CD4-positive, alpha-beta T cell treated with Interleukin-1 beta for 1 hour (primary cell): ENCODE results near the gene KRT20.
"Not testable (repeated sequence)": the region's sequence is repeated elsewhere in the genome, so short reads cannot be mapped to it uniquely, and the experiment has no call there.

Source experiments
- DNase-seq, 2 donors: peaks; one replicate each; pipeline ENCODE4 v3.0.0-alpha.2; 2020 to 2022

KRT20 gene

DNA sequence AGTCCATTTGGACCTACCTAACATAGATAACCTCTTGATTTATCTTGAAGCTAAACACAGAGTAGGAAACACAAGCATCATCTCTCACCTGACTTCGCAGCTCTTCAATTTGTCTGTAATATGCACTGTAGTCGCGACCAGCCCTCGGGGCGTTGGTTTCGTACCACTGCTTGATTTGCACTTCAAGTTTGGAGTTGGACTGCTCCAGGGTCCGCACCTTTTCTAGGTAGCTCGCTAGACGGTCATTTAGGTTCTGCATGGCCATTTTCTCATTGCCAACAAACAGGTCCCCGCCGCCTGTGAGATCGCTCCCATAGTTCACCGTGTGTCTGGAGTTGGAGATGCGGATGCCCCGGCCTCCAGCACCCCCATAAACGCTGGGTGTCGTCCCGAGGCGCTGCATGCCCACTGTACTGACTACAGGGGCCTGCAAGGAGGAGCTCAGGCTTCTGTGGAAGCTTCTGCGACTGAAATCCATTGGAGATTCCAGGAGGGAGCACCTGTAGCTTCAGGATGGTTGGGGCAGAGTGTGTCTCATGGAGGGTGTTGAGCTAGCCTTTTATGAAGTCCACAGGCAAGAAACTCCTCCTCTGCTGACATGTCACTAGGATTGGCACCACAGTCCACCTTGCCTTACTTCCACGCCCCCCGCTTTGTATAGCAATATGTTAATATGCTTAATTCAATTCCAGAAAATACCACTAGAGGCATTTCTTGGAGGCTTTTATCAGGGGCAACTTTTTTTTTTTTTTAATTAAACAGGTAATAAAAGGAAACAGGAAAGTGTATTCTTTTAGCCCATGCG lies at the start of gene KRT20:
Gene KRT20, minus strand, starts transcription at position 535 of the 805 bp plus-strand sequence. Its CDS starts 57 bp downstream, at position 478.
- DNase-seq, result no peak

GRCh38 chr17:40932608-40933007 lies 47.6 kb upstream of the KRT20 start:
- DNase-seq, result no peak

DNA sequence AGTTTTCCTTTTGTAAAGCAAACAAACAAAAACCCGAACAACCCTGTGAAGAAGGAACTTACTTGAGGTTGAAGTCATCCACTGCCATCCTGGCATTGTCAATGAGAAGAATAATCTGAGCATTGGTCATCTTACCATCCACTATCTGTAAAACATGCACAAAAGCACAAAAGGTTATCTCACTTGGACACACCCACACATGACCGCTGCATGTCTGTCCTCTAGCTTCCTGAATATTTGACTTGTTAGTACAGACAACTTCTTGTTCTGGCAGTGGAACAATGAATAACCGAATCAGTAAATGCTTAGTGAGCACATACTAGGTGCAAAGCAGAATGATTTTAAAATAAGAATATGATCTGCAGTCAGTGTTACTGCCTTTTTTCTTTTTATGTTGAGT lies 46.3 kb upstream of the KRT20 start:
- no peak for DNase-seq

DNA sequence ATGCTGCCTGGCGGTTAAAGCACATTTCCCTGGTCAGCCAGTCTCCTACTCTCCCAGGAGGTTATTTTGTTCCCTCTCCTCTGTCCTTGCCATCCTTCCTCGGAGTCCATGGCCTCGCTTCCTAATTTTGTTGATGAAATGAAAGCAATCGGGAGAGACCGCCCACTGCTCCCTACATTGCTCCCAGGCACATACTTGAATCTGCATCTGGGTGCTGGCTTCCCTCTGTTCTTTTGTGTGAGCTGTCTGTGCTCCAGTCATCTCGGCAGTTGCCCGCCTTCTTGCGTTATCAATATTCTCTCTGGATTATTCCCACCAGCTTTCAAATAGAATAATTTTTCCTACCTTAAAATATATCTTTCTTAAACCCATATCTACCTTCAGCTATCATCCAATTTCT lies 41.3 kb upstream of the KRT20 start:
- DNase-seq, result no peak

GRCh38 chr17:40922239-40922638 lies 37.2 kb upstream of the KRT20 start:
- DNase-seq, result peak in 1 of 2 donors; percentile 54

- no peak for DNase-seq
These were observed 36.0 kb upstream of the KRT20 start for GRCh38 chr17:40921026-40921425.

- DNase-seq, result not testable (repeated sequence)
These were observed 32.1 kb upstream of the KRT20 start for GRCh38 chr17:40917116-40917515.

- no peak for DNase-seq
These were observed 31.3 kb upstream of the KRT20 start for GRCh38 chr17:40916366-40916765.

DNA sequence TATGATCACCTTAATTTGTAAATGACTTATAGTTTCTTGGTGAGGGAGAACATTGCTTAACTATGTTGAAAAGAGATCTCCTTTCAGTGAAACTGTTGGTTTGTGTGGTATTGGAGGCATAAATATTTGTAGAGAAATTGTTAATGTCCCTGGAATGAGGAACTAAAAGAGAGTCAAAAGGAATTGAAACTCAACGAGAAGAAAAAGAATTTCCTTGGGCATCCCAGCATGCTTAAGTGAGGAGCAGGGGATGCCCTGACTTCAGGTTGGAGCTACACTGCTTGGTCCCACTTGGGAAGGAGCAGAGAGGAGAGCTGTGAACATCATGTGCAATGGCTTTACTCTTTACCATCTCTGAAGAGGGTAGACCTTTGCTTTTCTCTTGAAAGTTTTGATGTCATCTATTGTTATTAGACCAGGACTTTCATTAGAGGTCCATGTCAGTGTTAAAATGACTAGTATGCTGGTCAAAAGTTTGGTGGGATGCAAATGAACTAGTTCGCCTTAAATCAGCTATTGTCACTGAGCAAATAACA lies 30.7 kb upstream of the KRT20 start:
- DNase-seq, result no peak

- DNase-seq, result no peak
These were observed 30.2 kb upstream of the KRT20 start for GRCh38 chr17:40915199-40915661.

DNA sequence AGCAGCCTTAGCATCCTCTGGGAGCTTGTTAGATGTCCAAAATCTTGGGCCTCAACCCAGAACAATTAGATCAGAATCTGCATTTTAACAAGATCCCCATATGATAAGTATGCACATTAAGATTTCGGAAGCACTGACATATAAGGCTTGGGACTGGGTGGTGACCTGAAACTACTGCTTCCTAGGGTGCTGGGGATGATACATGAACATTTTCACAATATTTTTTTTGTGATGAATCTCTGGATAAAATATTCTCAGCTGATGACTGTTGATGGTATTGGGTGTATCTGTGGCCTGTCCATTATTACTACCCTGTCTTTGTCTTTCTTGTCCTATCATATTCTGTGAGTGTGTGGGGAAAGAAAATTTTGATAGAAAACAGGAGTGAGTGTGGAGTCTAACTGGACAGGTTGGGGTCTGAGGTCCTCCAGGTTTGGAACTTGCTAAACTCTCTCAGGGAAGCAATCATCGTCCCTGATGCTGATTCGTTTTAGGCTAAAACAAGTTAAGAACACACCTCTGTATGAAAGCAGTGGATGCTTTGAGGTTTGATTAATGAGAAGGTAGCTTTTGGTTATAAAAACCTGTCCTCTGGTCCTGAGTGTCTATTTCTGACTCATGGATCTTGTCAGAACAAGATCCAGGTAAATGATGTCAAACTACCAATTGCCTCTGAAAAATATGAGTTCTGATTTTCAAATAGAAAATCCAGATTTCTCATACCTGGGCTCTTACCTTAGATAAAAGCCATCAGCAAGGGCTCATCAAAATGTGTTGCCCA lies 29.2 kb upstream of the KRT20 start:
- no peak for DNase-seq

DNA sequence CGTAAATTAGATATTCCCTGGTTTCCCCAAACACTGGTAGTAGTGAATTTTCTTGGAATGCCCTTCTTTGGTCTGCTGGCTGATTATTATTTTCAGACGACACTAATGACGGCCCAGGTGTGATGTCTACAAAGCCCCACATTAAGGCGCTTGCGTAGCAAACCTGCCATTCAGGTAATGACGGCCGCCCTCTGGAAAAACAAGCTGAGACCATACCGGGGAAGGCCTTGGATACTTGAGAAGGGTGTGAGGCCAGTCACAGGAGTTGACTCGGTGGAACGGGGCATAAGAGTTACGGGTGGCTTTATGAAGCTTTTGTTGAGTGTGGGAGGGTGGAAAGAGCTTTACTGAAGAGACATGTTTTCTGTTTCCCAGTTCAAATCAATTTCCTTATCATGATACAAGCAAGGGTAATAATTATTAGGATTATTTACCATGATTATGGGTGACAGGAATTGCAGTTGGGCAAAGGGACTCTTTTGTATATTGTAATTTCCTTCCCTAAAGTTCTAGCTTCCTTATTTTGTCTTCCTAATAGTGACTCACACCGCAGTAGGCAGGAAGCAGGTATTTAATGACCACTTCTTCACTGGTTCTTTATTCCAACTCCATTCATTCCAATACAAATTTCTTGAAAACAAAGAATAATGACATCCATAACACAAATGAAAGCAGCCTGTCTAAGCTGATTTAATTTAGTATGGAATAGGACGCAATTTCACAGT lies 27.6 kb upstream of the KRT20 start:
- no peak for DNase-seq

GRCh38 chr17:40910441-40910841 lies 25.4 kb upstream of the KRT20 start:
- DNase-seq, result no peak

DNA sequence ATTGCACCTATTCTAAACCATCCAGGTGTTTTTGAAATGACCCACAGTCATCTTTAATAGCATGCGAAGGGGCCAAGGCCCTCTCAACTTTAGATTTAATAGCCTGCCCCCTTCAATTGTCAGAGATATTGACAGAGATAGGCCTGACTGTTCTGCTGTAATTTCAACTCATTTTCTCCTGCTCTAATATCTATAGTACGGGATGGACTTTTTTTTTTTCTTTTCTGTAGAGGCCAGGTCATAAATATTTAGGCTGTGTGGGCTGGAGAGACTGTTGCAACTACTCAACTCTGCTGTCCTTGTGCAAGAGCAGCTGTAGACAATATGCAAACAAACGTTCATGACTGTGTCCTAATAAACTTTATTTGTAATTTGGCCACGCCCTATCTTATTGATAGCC lies 24.7 kb upstream of the KRT20 start:
- DNase-seq, result no peak

DNA sequence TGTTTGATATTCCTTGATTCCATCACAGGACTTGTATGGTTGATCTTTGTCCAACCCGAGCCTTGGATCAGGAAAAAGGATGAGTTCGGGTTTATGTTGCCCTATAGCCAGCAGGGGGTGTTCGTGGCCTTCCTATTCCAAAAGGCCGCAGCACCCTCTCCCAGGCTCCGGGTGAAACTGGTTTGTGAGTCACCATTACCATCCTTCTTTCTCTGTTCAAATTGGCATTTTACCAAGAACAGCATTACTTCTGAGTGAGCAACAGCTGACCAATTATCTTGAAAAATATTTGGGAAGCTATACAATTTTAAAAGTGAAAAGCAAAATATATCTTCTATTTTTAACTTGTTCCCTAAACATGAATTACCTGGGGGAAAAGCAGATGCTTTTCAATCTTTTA lies 24.3 kb upstream of the KRT20 start:
- peak; percentile 72 to 74 for DNase-seq

DNA sequence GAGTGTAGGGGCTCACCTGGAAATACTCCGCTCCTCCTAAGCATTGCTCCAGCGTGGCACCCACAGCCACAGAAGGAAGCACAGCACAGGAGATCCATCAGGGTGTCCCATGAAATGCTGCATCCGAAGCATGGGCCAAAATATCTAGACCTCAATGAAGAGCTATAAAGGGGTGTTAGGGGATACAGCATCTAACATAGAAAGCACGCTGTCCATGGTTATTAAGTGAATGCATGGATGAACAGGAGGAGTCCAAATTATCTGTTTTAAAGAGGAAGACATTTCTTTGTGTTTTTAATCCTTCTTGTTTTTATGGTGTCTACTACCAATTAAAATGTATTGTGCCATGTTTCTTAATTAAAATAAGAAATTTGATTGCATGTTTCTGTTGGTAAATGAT lies 21.6 kb upstream of the KRT20 start:
- no peak for DNase-seq

DNA sequence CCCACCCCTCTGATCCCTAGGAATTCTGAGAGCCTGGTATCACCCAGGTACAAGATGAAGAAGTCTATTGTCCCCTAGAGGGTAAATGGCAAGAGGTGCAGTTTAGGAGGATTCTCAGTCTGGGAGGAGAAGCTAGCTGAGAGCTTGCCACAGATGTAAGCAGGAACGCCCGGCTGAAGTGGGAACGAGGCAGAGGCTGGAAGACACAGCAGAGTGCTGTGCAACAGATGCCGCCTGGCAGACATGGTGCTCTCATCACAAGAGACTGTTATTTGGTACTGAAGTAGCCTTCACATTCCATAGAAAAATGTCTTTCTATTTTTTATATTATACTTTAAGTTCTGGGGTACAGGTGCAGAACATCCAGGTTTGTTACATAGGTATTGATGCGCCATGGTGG lies 20.3 kb upstream of the KRT20 start:
- no peak for DNase-seq

GRCh38 chr17:40903129-40903847 lies 18.2 kb upstream of the KRT20 start:
- DNase-seq, result no peak

DNA sequence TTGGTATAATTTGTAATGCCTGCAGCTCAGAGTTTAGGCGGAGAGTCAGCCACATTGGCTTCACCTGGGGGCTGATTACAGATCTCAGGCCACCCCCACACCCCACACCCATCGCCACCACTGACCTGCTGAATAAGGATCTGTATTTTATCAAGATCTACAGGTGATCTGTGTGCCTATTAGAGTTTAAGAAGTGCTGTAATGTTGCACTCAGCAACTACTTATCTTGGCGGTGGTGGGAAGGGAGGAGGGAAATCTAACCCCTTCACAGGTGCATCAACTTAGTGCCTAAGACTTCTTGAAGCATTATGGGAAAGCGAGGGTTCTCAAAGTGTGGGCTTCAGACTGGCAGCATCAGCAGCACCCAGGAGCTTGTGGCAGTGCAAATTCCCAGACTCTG lies 17.5 kb upstream of the KRT20 start:
- no peak for DNase-seq

GRCh38 chr17:40901981-40902474 lies 17.0 kb upstream of the KRT20 start:
- no peak for DNase-seq

DNA sequence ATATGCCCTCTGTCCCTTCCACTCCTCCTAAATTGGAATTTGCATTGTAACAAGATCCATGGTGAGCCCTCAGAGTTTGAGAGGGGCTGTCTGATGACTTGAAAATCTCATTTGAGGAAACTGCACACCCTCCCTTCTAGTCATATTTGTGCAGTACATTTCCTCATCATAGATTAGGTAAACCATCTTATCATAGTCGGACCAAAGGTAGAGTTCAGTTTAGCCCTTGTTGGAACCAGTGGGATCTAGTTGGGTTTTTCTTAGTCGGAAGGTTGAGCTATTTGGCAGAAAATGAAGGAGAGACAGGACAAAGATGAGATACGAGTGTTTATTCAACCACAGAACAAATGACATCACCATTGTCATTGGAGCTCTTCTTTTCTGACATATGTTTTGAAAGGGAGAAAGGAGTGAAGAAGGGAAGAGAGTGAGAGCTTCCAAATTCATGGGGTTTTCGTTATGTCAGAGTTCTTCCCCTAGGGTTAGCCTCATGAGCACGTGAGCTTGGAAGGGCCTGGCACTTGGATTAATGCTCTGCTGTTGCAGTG lies 15.8 kb upstream of the KRT20 start:
- DNase-seq, result no peak

DNA sequence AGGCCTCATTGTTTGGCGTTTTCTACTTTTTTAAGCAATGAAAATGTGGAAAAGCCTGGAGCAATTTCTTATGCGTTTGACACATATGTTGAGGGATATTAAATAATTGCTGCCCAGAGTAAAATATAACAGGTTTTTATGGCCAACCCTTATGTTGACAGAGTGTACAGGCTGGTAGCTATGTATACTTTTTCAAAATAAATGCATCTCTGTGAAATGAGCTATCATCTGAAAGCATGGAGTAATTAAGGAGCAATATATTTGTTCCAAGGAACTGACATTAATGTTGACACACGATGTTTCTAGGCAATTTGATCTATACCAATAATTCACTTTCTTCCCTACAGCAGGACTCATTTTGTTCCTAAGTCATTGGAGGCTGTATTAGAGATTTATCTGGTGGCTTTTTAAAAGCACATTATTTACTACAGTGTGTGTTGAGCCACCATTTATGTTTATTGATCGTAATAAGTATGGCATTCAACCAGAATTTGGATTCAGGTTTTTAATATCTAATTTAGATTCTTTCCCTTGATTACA lies 11.9 kb upstream of the KRT20 start:
- no peak for DNase-seq
